Thymus (tissue), 11 donors: Measurements from ENCODE around the gene CDHR3. TPM values are rescaled to one million over a fixed set of nuclear protein-coding genes. Genes with fewer than 3 reads are reported as not detected.
A peak's percentile ranks its signal among the peaks of the same experiment; 100 is the strongest.

Experiments
- DNase-seq, 9 donors: peaks; one replicate each; pipeline ENCODE4 v3.0.0-alpha.2; 2013; ENCODE audit warnings: low spot score in 9 of 9, low read depth in 6 of 9, missing footprints in 1 of 9
- H3K27ac ChIP-seq, 2 donors: one replicate each; pipeline ENCODE4 v1.5.1; 2013; ENCODE audit warnings: control low read depth in 1 of 2, low read depth in 1 of 2, low read length in 1 of 2, mild to moderate bottlenecking in 1 of 2, moderate library complexity in 1 of 2
- H3K27me3 ChIP-seq, 2 donors: one replicate each; pipeline ENCODE4 v1.5.1; 2013; ENCODE audit warnings: low read length in 1 of 2; ENCODE audit not compliant: control insufficient read depth in 2 of 2, insufficient read depth in 1 of 2
- H3K36me3 ChIP-seq, 2 donors: one replicate each; pipeline ENCODE4 v1.5.1; 2013; ENCODE audit warnings: low read length in 1 of 2, mild to moderate bottlenecking in 1 of 2, moderate library complexity in 1 of 2; ENCODE audit not compliant: control insufficient read depth in 2 of 2, insufficient read depth in 2 of 2
- H3K4me1 ChIP-seq, 2 donors: one replicate each; pipeline ENCODE4 v1.5.1; 2013; ENCODE audit warnings: low read length in 2 of 2; ENCODE audit not compliant: control insufficient read depth in 2 of 2, insufficient read depth in 2 of 2
- H3K4me3 ChIP-seq, 2 donors: one replicate each; pipeline ENCODE4 v1.5.1; 2013; ENCODE audit warnings: low read length in 2 of 2, control low read depth in 1 of 2, mild to moderate bottlenecking in 1 of 2
- H3K9me3 ChIP-seq, 2 donors: one replicate each; pipeline ENCODE4 v1.5.1; 2013; ENCODE audit warnings: low read length in 1 of 2, mild to moderate bottlenecking in 1 of 2; ENCODE audit not compliant: control insufficient read depth in 2 of 2, insufficient read depth in 1 of 2
- WGBS: extraction: QIAGEN DNeasy Blood & Tissue Kit; methylation state at CpG from one replicate; pipeline ENCODE4 v1.1.7; 2013; 5-methylcytosine and 5-hydroxymethylcytosine counted together
- polyA plus RNA-seq: library from polyadenylated mRNA; stranded (reverse); fragments of 200-250 nt; gene quantifications from one replicate; pipeline ENCODE4 v1.2.3, GENCODE V29; 2013
- total RNA-seq: library from RNA; stranded (reverse); fragments of 120-200 nt; gene quantifications from one replicate; pipeline ENCODE4 v1.2.4, GENCODE V29; 2013
- donor health status: healthy.

CDHR3 gene
- total and polyA plus RNA-seq, 2 donors, result 2.2 TPM

- H3K9me3 ChIP-seq, result no peaks in the 10 kb centered on the region
- H3K27ac ChIP-seq, result no peak overlapping the region
- H3K27me3 ChIP-seq, result no peaks in the 10 kb centered on the region
- DNase-seq, result no peak
- over 99% methylated on average over 3 of the region's 3 CpGs for WGBS
- no peak overlapping the region for H3K4me3 ChIP-seq
- no peaks in the 10 kb centered on the region for H3K36me3 ChIP-seq
- peaks cover 47 to 82% of the 10 kb centered on the region in 2 donors for H3K4me1 ChIP-seq
Observed at GRCh38 chr7:106067678-106068077, 104.6 kb downstream of the CDHR3 start.

GRCh38 chr7:106068538-106068961 is 105.5 kb downstream of the CDHR3 start:
- Histone ChIP-seq H3K9me3 (no peaks in the 10 kb centered on the region), H3K27ac (no peak overlapping the region), H3K4me1 (peaks cover 45 to 82% of the 10 kb centered on the region in 2 donors), H3K36me3 (no peaks in the 10 kb centered on the region), H3K4me3 (no peak overlapping the region), H3K27me3 (no peaks in the 10 kb centered on the region)
- 94% methylated on average over 4 of the region's 4 CpGs for WGBS
- DNase-seq, result peak in 1 of 9 donors; percentile 27

- no peak for DNase-seq
- Histone ChIP-seq H3K36me3 (no peaks in the 10 kb centered on the region), H3K4me1 (peaks cover 44 to 82% of the 10 kb centered on the region in 2 donors), H3K27ac (no peak overlapping the region), H3K4me3 (no peak overlapping the region), H3K27me3 (no peaks in the 10 kb centered on the region), H3K9me3 (no peaks in the 10 kb centered on the region)
- whole genome bisulfite sequencing, result 80% methylated on average over 3 of the region's 3 CpGs
Observed at GRCh38 chr7:106068986-106069385, 105.9 kb downstream of the CDHR3 start.

GRCh38 chr7:106069471-106070200 is 106.6 kb downstream of the CDHR3 start:
- Histone ChIP-seq H3K4me3 (no peak overlapping the region), H3K9me3 (no peaks in the 10 kb centered on the region), H3K4me1 (peaks cover 37 to 82% of the 10 kb centered on the region in 2 donors), H3K27ac (no peak overlapping the region), H3K27me3 (no peaks in the 10 kb centered on the region), H3K36me3 (no peaks in the 10 kb centered on the region)
- DNase-seq, result no peak
- 86% methylated on average over 9 of the region's 9 CpGs for WGBS

- DNase-seq, result no peak
- no peaks in the 10 kb centered on the region for H3K27me3 ChIP-seq
- 79% methylated on average over 5 of the region's 5 CpGs for WGBS
- H3K27ac ChIP-seq, result peak overlapping the region; percentile 97 to 100
- peaks cover 36 to 80% of the 10 kb centered on the region in 2 donors for H3K4me1 ChIP-seq
- H3K9me3 ChIP-seq, result no peaks in the 10 kb centered on the region
- H3K36me3 ChIP-seq, result no peaks in the 10 kb centered on the region
- no peak overlapping the region for H3K4me3 ChIP-seq
Observed at GRCh38 chr7:106070201-106070551, 107.1 kb downstream of the CDHR3 start.

- Histone ChIP-seq H3K4me1 (peaks cover 36 to 75% of the 10 kb centered on the region in 2 donors), H3K9me3 (no peaks in the 10 kb centered on the region), H3K4me3 (peak overlapping the region in 1 of 2 donors; percentile 23), H3K27ac (peak overlapping the region; percentile 97 to 100), H3K27me3 (no peaks in the 10 kb centered on the region), H3K36me3 (no peaks in the 10 kb centered on the region)
- 62% methylated on average over 8 of the region's 8 CpGs for WGBS
- DNase-seq, result peak in 1 of 9 donors; percentile 32
Observed at GRCh38 chr7:106070567-106071254, 107.6 kb downstream of the CDHR3 start.

- peaks cover 36 to 70% of the 10 kb centered on the region in 2 donors for H3K4me1 ChIP-seq
- no peaks in the 10 kb centered on the region for H3K36me3 ChIP-seq
- peak overlapping the region; percentile 23 to 43 for H3K4me3 ChIP-seq
- H3K27ac ChIP-seq, result peak overlapping the region; percentile 97 to 100
- WGBS, result 4% methylated on average over 9 of the region's 9 CpGs
- no peaks in the 10 kb centered on the region for H3K9me3 ChIP-seq
- no peaks in the 10 kb centered on the region for H3K27me3 ChIP-seq
- DNase-seq, result peak; percentile 55 to 92 (median 68)
Observed at GRCh38 chr7:106071356-106071998, 108.4 kb downstream of the CDHR3 start.

GRCh38 chr7:106071999-106072714 is 109.1 kb downstream of the CDHR3 start:
- Histone ChIP-seq H3K36me3 (no peaks in the 10 kb centered on the region), H3K27me3 (no peaks in the 10 kb centered on the region), H3K9me3 (no peaks in the 10 kb centered on the region), H3K4me3 (no peak overlapping the region), H3K4me1 (peaks cover 36 to 69% of the 10 kb centered on the region in 2 donors), H3K27ac (peak overlapping the region; percentile 97 to 100)
- 30% methylated on average over 9 of the region's 9 CpGs for WGBS
- DNase-seq, result peak in 1 of 9 donors; percentile 36
